Liver (tissue), 9 donors: ENCODE data around the gene GRK1. TPM values are rescaled to one million over a fixed set of nuclear protein-coding genes. Genes with fewer than 3 reads are reported as not detected.

Experiments
- DNase-seq: peaks from one replicate; pipeline ENCODE4 v3.0.0-alpha.2; 2017; ENCODE audit warnings: low spot score
- H3K27ac ChIP-seq, 2 donors: one replicate each; pipeline ENCODE4 v1.7.0; 2013; ENCODE audit warnings: inconsistent platforms in 2 of 2, low read length in 2 of 2, control low read depth in 1 of 2, low read depth in 1 of 2, mild to moderate bottlenecking in 1 of 2
- H3K27me3 ChIP-seq, 4 donors: one replicate each; pipeline versions ENCODE4 v1.6.1 to v1.7.0; 2013; ENCODE audit warnings: low read length in 3 of 4, inconsistent platforms in 1 of 4, mild to moderate bottlenecking in 1 of 4, moderate library complexity in 1 of 4; ENCODE audit not compliant: control insufficient read depth in 4 of 4, insufficient read depth in 4 of 4
- H3K36me3 ChIP-seq, 4 donors: one replicate each; pipeline versions ENCODE4 v1.6.1 to v1.7.0; 2013; ENCODE audit warnings: low read length in 3 of 4, mild to moderate bottlenecking in 3 of 4, low read depth in 1 of 4, moderate library complexity in 1 of 4; ENCODE audit not compliant: control insufficient read depth in 4 of 4, insufficient read depth in 3 of 4
- H3K4me1 ChIP-seq, 4 donors: one replicate each; pipeline versions ENCODE4 v1.6.1 to v1.7.0; 2013; ENCODE audit warnings: low read length in 3 of 4, mild to moderate bottlenecking in 3 of 4, moderate library complexity in 1 of 4; ENCODE audit not compliant: control insufficient read depth in 4 of 4, insufficient read depth in 4 of 4
- H3K4me3 ChIP-seq, 3 donors: one replicate each; pipeline versions ENCODE4 v1.6.1 to v1.7.0; 2013; ENCODE audit warnings: low read length in 3 of 3, control low read depth in 1 of 3, low read depth in 1 of 3, mild to moderate bottlenecking in 1 of 3
- H3K9ac ChIP-seq, 2 donors: one replicate each; pipeline ENCODE4 v1.7.0; 2013; ENCODE audit warnings: low read length in 2 of 2, mild to moderate bottlenecking in 2 of 2, moderate library complexity in 2 of 2, control low read depth in 1 of 2, low read depth in 1 of 2
- H3K9me3 ChIP-seq, 4 donors: one replicate each; pipeline versions ENCODE4 v1.6.1 to v1.7.0; 2013; ENCODE audit warnings: low read length in 3 of 4; ENCODE audit not compliant: control insufficient read depth in 4 of 4
- EGR1 ChIP-seq, 2 donors: IDR thresholded peaks; 2 replicates each; pipeline ENCODE4 v1.6.1; 2016 to 2018; ENCODE audit warnings: antibody characterized with exemption in 2 of 2, low read depth in 2 of 2
- FOXA1 ChIP-seq: IDR thresholded peaks from 2 replicates; pipeline ENCODE4 v1.6.1; 2016; ENCODE audit warnings: antibody characterized with exemption
- GABPA ChIP-seq, 2 donors: IDR thresholded peaks in 1 of 2; conservative IDR thresholded peaks in 1 of 2; 2 replicates each; pipeline ENCODE4 v1.6.1; 2016; ENCODE audit warnings: antibody characterized with exemption in 2 of 2, mild to moderate bottlenecking in 1 of 2, moderate library complexity in 1 of 2
- HNF4A ChIP-seq, 2 donors: conservative IDR thresholded peaks; 2 replicates each; pipeline ENCODE4 v1.6.1; 2016; ENCODE audit warnings: antibody characterized with exemption in 2 of 2, mild to moderate bottlenecking in 2 of 2
- HNF4G ChIP-seq: IDR thresholded peaks from 2 replicates; pipeline ENCODE4 v1.6.1; 2016; ENCODE audit warnings: antibody characterized with exemption
- JUND ChIP-seq, 2 donors: IDR thresholded peaks; 2 replicates each; pipeline ENCODE4 v1.6.1; 2016; ENCODE audit warnings: antibody characterized with exemption in 2 of 2
- NR2F2 ChIP-seq: IDR thresholded peaks from 2 replicates; pipeline ENCODE4 v1.6.1; 2016; ENCODE audit warnings: antibody characterized with exemption
- RAD21 ChIP-seq, 2 donors: IDR thresholded peaks; 2 replicates each; pipeline ENCODE4 v1.6.1; 2016; ENCODE audit warnings: antibody characterized with exemption in 2 of 2, mild to moderate bottlenecking in 2 of 2
- RXRA ChIP-seq, 2 donors: IDR thresholded peaks; 2 replicates each; pipeline ENCODE4 v1.6.1; 2017 to 2018; ENCODE audit warnings: antibody characterized with exemption in 2 of 2, mild to moderate bottlenecking in 1 of 2
- SP1 ChIP-seq: IDR thresholded peaks from 2 replicates; pipeline ENCODE4 v1.6.1; 2018; ENCODE audit warnings: antibody characterized with exemption, mild to moderate bottlenecking
- TAF1 ChIP-seq: conservative IDR thresholded peaks from 2 replicates; pipeline ENCODE4 v1.6.1; 2016; ENCODE audit warnings: antibody characterized with exemption, mild to moderate bottlenecking
- YY1 ChIP-seq: IDR thresholded peaks from 2 replicates; pipeline ENCODE4 v1.6.1; 2016; ENCODE audit warnings: antibody characterized with exemption, mild to moderate bottlenecking
- WGBS: extraction: QIAGEN DNeasy Blood & Tissue Kit; methylation state at CpG from one replicate; pipeline ENCODE4 v1.1.7; 2013; 5-methylcytosine and 5-hydroxymethylcytosine counted together
- polyA plus RNA-seq, 2 donors: library from polyadenylated mRNA; stranded (reverse) in 1 of 2; unstranded in 1 of 2; fragments of 200-250 nt in 1 of 2; fragments of >200 nt in 1 of 2; fragmentation: Nextera tagmentation in 1 of 2; extraction: Ambion mirVana in 1 of 2; gene quantifications; one replicate each; pipeline versions ENCODE4 v1.2.1 to v1.2.3, GENCODE V29; 2013 to 2015
- total RNA-seq, 2 donors: library from RNA; depleted of rRNA; stranded (reverse); fragments of >200 nt; gene quantifications; one replicate each; pipeline ENCODE4 v1.2.3, GENCODE V29; 2014
- TF ChIP-seq, protein P1 (sequence below): fragments of 150-350 bp; IDR thresholded peaks from 2 replicates; pipeline ENCODE4 v1.5.1; 2017; ENCODE audit warnings: improper control_type of control experiment, low read depth, low read length; ENCODE audit not compliant: missing input control
- TF ChIP-seq, protein P2 (sequence below): IDR thresholded peaks from 2 replicates; pipeline ENCODE4 v1.6.1; 2016; ENCODE audit warnings: antibody characterized with exemption
- TF ChIP-seq, protein P3 (sequence below): IDR thresholded peaks from 2 replicates; pipeline ENCODE4 v1.6.1; 2016; ENCODE audit warnings: antibody characterized with exemption, mild to moderate bottlenecking
- TF ChIP-seq, protein P4 (sequence below): IDR thresholded peaks from 2 replicates; pipeline ENCODE4 v1.6.1; 2016; ENCODE audit warnings: antibody characterized with exemption
- TF ChIP-seq, protein P5 (sequence below): IDR thresholded peaks from 2 replicates; pipeline ENCODE4 v1.6.1; 2016; ENCODE audit warnings: antibody characterized with exemption
- donor health status: healthy.
- donor health status: healthy.
- donor health status: healthy.
- donor health status: healthy.
- donor health status: healthy.

Gene GRK1
- total and polyA plus RNA-seq, 4 donors: 0.05 TPM; not detected in 3

DNA sequence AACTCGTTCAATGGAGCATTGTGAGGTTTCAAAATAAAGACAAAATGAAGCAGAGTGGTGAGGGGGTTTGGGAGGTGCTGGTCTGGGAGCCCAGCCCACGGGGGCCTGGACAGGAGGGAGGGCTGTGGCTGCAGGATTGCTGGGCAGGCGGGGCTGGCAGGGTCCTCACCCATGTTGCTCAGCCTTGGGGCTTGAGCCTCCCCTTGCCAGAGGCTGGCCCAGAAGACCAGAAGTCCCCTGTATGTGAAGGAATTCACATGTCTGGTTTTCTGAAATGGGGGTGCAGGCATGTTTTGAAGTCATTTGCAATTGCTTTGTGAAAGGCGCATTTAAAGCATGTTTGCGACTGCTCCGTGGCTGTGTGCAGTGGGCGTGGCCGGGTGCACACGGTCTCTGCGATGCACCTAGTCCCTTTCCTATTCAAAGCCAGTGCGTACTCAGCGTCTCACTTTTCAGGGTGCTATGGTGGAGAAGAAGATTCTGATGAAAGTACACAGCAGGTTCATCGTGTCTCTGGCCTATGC lies 2.3 kb downstream of the GRK1 start:
- Histone ChIP-seq H3K36me3 (no peaks in the 10 kb centered on the region), H3K9ac (no peak overlapping the region), H3K27me3 (peaks cover 0 to 7% (median under 1%) of the 10 kb centered on the region in 4 donors), H3K4me3 (no peak overlapping the region), H3K9me3 (peaks cover 0 to 7% (median 1%) of the 10 kb centered on the region in 4 donors), H3K27ac (no peak overlapping the region), H3K4me1 (peaks cover 0 to 4% (median 0%) of the 10 kb centered on the region in 4 donors)
- 77% methylated on average over 13 of the region's 13 CpGs for WGBS
- TF ChIP-seq HNF4G (no peak), TAF1 (no peak), GABPA (IDR thresholded peaks at IDR 0.05 in 1 of 2, conservative IDR thresholded peaks at IDR 0.05 in 1 of 2) (no peak), RXRA (IDR thresholded peaks at IDR 0.05) (no peak), JUND (IDR thresholded peaks at IDR 0.05) (no peak), YY1 (no peak), RAD21 (IDR thresholded peaks at IDR 0.05) (no peak), NR2F2 (no peak), FOXA1 (no peak), SP1 (no peak), EGR1 (IDR thresholded peaks at IDR 0.05; ENCODE audit: low read depth in 2 of 2) (no peak), HNF4A (conservative IDR thresholded peaks at IDR 0.05) (no peak)
- TF ChIP-seq, protein P1, sequence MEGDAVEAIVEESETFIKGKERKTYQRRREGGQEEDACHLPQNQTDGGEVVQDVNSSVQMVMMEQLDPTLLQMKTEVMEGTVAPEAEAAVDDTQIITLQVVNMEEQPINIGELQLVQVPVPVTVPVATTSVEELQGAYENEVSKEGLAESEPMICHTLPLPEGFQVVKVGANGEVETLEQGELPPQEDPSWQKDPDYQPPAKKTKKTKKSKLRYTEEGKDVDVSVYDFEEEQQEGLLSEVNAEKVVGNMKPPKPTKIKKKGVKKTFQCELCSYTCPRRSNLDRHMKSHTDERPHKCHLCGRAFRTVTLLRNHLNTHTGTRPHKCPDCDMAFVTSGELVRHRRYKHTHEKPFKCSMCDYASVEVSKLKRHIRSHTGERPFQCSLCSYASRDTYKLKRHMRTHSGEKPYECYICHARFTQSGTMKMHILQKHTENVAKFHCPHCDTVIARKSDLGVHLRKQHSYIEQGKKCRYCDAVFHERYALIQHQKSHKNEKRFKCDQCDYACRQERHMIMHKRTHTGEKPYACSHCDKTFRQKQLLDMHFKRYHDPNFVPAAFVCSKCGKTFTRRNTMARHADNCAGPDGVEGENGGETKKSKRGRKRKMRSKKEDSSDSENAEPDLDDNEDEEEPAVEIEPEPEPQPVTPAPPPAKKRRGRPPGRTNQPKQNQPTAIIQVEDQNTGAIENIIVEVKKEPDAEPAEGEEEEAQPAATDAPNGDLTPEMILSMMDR: no peak
- TF ChIP-seq, protein P2, sequence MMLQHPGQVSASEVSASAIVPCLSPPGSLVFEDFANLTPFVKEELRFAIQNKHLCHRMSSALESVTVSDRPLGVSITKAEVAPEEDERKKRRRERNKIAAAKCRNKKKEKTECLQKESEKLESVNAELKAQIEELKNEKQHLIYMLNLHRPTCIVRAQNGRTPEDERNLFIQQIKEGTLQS: no peak
- TF ChIP-seq, protein P3, sequence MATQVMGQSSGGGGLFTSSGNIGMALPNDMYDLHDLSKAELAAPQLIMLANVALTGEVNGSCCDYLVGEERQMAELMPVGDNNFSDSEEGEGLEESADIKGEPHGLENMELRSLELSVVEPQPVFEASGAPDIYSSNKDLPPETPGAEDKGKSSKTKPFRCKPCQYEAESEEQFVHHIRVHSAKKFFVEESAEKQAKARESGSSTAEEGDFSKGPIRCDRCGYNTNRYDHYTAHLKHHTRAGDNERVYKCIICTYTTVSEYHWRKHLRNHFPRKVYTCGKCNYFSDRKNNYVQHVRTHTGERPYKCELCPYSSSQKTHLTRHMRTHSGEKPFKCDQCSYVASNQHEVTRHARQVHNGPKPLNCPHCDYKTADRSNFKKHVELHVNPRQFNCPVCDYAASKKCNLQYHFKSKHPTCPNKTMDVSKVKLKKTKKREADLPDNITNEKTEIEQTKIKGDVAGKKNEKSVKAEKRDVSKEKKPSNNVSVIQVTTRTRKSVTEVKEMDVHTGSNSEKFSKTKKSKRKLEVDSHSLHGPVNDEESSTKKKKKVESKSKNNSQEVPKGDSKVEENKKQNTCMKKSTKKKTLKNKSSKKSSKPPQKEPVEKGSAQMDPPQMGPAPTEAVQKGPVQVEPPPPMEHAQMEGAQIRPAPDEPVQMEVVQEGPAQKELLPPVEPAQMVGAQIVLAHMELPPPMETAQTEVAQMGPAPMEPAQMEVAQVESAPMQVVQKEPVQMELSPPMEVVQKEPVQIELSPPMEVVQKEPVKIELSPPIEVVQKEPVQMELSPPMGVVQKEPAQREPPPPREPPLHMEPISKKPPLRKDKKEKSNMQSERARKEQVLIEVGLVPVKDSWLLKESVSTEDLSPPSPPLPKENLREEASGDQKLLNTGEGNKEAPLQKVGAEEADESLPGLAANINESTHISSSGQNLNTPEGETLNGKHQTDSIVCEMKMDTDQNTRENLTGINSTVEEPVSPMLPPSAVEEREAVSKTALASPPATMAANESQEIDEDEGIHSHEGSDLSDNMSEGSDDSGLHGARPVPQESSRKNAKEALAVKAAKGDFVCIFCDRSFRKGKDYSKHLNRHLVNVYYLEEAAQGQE: no peak
- TF ChIP-seq, protein P4, sequence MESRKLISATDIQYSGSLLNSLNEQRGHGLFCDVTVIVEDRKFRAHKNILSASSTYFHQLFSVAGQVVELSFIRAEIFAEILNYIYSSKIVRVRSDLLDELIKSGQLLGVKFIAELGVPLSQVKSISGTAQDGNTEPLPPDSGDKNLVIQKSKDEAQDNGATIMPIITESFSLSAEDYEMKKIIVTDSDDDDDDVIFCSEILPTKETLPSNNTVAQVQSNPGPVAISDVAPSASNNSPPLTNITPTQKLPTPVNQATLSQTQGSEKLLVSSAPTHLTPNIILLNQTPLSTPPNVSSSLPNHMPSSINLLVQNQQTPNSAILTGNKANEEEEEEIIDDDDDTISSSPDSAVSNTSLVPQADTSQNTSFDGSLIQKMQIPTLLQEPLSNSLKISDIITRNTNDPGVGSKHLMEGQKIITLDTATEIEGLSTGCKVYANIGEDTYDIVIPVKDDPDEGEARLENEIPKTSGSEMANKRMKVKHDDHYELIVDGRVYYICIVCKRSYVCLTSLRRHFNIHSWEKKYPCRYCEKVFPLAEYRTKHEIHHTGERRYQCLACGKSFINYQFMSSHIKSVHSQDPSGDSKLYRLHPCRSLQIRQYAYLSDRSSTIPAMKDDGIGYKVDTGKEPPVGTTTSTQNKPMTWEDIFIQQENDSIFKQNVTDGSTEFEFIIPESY: no peak
- TF ChIP-seq, protein P5, sequence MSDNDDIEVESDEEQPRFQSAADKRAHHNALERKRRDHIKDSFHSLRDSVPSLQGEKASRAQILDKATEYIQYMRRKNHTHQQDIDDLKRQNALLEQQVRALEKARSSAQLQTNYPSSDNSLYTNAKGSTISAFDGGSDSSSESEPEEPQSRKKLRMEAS: no peak
- no peak for DNase-seq
